GM04503 (cell line): ENCODE results near the gene NNT.
"Not testable (repeated sequence)": the region's sequence is repeated elsewhere in the genome, so short reads cannot be mapped to it uniquely, and the experiment has no call there.

Experiments
- DNase-seq: peaks from one replicate; pipeline ENCODE4 v3.0.0-alpha.2; 2012; ENCODE audit warnings: low read depth

Gene NNT

GRCh38 chr5:43602461-43603343, at the start of gene NNT:
Gene NNT (plus strand): TSS chr5:43603180. CDS start chr5:43609196, 6,016 bp downstream.
- peak; percentile 21 for DNase-seq

GRCh38 chr5:43553381-43553780, 49.6 kb upstream of the NNT start:
- no peak for DNase-seq

DNA sequence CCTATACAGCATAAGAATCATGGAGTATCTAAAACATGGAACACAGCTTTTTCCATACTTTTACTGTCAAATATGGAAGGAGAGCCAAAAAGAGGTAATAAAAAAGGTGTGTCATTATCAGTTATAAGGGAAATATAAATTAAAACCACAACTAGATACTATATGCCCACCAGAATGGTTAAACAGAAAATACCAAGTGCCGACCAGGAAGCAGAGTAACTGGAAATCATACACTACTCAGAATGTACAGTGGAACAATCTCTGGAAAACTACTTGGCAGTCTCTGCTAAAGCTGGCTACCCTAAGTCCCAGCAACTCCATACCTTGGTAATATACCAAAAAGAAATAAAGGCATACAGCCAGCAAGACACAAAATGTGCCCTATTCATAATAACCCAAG, 48.5 kb upstream of the NNT start:
- DNase-seq = no peak

GRCh38 chr5:43555895-43556606, 46.9 kb upstream of the NNT start:
- DNase-seq = no peak

DNA sequence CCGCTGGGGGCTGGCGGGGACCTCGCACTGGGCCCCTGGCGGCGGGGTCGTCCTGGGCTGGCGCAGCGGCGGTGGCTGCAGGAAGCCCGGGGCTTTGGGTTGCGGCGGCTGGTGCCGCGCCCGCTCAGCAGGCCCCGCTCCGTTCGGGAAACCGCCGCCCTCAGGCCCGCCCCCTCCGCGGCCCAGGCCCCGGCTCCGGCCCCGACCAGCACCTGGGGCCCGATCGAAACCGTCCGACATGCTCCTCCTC, 46.4 kb upstream of the NNT start:
- not testable (repeated sequence) for DNase-seq

DNA sequence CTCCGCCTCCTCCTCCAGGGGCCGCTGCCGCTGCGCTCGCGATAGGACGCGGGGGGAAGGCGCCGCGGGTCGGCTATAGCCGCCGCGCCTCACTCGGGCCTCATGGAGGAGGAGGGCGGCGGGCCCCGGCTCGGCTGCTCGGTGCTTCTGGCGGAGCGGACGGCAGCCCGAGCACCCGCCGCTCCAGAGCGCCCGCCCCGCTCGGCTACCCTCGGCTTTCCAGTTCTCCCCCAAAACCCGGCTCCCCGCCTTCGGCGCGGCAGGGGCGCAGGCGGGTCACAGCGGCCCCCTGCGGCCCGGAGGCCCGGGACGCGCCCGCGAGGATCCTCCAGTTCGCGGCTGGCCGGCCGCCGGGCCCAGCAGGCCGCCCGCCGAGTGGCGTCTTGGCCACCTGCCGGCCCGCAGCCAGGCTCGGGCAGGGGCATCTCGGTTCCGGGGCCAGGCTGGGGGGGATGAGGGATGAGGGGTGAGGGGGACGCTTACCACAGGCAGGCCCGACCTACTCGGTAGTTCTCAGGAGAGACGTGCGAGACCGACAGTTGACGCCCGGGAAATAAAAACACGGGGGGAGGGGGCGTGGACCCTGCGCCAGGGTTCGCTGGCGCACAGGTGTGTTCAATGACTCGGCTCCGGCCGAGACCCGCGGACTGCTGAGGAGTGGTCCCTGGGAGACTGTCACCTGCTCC, 46.0 kb upstream of the NNT start, which contains the start of gene PAIP1:
PAIP1 (minus strand) TSS at position 221 of the 686 bp plus-strand sequence. CDS start 231 bp downstream, outside the sequence.
- DNase-seq = peak; percentile 41

DNA sequence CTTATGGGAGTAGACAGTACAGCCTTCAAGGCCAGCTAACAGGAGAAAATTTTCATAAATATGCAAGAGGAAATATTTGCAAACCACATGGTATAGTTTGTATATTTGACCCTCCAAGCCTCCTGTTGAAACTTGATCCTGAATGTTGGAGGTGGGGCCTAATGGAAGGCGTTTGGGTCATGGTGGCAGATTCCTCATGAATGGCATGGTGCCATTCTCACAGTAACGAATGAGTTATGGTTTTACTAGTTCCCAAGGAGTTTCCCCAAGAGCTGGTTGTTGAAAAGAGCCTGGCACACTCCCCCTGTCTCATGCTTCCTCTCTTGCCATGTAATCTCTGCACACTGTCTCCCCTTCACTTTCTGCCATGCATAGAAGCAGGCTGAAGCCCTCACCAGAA, 42.9 kb upstream of the NNT start:
- DNase-seq = no peak

DNA sequence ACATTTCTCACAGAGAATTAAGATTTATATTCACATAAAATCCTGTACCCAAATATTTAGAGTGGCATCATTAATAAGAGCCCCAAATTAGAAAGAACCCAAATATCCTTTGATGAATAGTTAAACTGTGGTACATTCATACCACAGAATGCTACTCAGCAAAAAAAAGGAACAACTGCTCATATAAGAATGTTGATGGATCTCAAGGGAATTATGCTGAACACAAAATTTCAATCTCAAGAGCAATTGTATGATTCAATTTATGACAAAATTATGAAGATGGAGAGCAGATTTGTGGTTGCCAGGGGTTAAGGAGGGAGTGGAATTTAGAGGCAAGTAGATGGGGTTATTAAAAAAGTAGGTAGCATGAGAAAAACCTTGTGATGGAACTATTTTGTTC, 41.6 kb upstream of the NNT start:
- no peak for DNase-seq

GRCh38 chr5:43563321-43563720, 39.7 kb upstream of the NNT start:
- no peak for DNase-seq

- DNase-seq = no peak
These were observed 38.6 kb upstream of the NNT start for GRCh38 chr5:43564289-43564850.

GRCh38 chr5:43565043-43565442, 37.9 kb upstream of the NNT start:
- no peak for DNase-seq

DNA sequence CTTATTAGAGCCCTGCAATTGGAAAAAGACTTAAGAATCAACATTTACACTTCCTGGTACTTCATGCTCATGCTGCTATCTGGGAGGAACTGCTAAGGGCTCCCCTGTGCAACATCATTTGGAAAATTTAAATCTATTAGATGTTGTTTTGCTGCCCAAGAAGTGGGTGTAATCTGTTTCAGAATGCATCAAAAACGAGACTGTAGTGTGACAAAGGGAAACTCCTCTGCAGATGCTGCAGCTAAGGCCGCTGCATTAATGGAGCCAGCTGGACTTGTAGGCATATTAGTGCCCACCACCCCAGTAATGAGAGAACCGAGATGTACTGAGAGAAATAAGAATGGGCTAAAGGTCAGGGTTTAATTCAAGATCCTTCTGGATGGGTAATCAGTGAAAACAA, 35.0 kb upstream of the NNT start:
- no peak for DNase-seq

GRCh38 chr5:43569236-43569746, 33.7 kb upstream of the NNT start:
- no peak for DNase-seq

DNA sequence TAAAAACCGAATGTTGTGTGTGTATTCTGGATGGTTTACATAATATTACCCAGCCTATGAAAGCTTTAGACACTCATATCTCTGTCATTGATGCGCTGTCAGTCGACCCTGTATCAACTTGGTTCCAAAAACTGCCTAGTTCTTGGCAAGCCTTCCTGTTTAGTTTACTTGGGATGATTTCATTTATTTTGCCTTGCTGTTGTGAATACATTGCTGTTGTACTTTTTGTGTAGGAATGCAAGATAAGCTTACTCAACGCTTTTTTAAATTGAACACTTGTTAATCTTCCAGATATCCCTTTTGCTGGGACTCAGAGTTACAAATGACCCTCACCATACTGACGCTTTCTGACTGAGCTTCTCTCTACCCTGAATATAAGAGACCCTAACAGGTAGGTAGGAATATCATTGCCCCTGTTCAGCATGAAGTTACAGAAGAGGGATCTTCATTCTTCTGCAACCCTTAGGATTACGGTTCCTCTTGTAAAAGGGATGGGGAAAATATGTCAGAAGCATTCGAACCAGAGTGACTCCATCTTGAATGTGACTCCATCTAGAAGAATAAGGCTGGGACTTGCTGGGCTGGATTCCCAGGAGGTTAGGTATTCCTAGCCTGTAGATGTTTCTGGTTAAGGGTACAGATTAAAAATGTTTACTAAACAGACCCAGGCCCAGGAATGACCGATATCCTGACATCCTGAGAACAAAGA, 32.4 kb upstream of the NNT start:
- no peak for DNase-seq

DNA sequence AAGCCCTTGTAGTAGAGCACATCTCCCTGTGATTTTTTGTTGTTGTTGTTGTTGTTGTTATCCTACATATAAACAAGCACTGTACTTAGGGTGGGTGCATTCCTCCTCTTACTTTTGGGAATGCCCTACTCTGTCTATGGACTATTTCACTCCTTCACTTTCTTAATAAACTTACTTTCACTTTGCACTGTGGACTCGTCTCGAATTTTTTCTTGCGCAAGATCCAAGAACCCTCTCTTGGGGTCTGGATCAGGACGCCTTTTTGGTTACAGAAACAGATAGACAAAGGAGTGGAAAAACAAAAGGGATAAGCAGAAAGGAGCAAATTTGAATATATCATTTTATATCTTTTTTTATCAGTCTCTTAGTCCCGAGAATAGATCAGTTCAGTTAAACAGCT, 31.7 kb upstream of the NNT start:
- no peak for DNase-seq

DNA sequence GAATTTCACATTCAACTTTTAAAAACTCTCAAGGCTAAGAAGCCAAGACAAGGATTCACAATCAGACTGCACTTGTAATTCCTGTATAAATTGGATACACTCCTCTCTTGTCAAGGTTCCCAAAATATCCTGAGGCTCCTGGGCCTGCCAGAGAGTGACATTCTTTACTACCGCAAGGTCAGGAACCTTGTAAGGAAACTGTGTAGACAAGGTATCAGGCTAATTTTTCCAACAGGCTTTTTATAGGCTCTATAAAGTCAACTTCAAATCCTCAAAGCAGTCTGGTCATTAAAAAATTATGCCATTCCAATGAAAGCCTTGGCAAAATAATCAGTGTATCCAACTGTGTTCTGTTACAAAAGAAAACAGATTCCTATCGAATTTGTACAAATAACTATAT, 30.6 kb upstream of the NNT start:
- DNase-seq = no peak

DNA sequence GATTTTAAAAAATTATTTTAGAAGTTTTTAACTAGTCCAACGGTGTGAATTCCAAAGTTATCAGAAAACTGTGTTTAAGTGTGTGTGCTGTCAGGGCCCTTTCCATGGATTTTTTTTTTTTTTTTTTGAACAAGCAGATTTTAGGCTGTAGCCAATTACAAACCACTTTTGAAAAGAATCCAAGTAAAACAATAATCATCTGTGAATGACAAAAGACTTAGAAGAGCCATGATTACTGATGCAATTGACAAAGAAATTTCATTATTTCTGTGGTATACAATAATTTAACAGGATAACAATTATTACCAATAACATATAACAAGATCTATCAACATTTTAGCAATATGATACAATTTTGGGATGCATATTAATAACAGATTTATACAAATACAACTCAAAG, 29.9 kb upstream of the NNT start:
- DNase-seq = no peak

DNA sequence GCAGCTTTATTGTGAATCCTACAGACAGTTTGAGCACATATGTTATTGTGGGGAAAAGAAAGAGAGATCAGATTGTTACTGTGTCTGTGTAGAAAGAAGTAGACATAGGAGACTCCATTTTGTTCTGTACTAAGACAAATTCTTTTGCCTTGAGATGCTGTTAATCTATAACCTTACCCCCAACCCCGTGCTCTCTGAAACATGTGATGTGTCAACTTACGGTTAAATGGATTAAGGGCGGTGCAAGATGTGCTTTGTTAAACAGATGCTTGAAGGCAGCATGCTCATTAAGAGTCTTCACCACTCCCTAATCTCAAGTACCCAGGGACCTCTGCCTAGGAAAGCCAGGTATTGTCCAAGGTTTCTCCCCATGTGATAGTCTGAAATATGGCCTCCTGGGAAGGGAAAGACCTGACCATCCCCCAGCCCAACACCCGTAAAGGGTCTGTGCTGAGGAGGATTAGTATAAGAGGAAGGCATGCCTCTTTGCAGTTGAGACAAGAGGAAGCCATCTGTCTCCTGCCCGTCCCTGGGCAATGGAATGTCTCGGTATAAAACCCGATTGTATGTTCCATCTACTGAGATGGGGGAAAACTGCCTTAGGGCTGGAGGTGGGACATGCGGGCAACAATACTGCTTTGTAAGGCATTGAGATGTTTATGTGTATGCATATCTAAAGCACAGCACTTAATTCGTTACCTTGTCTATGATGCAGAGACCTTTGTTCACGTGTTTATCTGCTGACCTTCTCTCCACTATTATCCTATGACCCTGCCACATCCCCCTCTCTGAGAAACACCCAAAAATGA, 22.4 kb upstream of the NNT start:
- DNase-seq = not testable (repeated sequence)

DNA sequence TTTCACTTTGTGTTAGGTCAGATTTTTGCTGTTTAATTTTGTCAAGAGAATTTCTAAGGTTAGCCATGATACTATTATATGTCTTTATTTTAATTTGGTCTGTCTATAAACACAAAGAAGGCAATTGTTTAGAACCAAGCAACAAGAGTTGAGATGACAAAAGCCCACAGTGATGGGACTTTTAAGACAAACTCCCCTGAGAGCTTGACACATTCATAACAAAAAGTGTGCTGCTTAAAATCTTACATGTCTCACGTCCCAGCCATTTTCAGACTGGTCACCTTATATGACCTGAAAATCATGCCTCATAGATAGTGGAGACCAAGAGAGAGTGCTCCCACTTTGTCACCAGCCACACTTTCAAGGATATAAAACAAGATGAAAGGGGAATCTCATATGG, 21.6 kb upstream of the NNT start:
- DNase-seq = no peak

- no peak for DNase-seq
These were observed 20.6 kb upstream of the NNT start for GRCh38 chr5:43582082-43583005.
